Measurements from ENCODE around the gene CLEC2D.
"Not testable (repeated sequence)": the region's sequence is repeated elsewhere in the genome, so short reads cannot be mapped to it uniquely, and the experiment has no call there.

Gene CLEC2D

DNA sequence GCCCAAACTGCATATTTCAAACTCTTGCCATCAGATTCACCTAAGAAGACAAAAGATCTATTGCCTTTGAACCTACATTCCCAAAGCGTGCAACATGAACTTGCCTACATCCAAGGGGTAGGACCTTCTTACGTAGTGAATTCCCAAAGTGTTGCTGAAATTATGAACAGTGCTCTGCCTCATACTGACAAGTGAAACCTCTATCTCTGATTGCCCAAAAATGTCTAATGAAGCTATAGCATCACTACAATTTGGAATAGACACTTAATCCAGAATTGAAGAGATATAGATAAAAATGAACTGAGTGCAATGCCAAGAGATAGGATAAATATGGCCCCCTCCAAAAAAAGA, 31.1 kb downstream of the CLEC2D start:
- no peak for DNase-seq (ENCODE audit: low read depth)
- TF ChIP-seq, protein P1, sequence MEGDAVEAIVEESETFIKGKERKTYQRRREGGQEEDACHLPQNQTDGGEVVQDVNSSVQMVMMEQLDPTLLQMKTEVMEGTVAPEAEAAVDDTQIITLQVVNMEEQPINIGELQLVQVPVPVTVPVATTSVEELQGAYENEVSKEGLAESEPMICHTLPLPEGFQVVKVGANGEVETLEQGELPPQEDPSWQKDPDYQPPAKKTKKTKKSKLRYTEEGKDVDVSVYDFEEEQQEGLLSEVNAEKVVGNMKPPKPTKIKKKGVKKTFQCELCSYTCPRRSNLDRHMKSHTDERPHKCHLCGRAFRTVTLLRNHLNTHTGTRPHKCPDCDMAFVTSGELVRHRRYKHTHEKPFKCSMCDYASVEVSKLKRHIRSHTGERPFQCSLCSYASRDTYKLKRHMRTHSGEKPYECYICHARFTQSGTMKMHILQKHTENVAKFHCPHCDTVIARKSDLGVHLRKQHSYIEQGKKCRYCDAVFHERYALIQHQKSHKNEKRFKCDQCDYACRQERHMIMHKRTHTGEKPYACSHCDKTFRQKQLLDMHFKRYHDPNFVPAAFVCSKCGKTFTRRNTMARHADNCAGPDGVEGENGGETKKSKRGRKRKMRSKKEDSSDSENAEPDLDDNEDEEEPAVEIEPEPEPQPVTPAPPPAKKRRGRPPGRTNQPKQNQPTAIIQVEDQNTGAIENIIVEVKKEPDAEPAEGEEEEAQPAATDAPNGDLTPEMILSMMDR (IDR thresholded peaks at IDR 0.05; ENCODE audit: control insufficient read depth, extremely low read depth, insufficient read depth): no peak
- no peak overlapping the region for H3K4me3 ChIP-seq (ENCODE audit: low read depth, low read length)

DNA sequence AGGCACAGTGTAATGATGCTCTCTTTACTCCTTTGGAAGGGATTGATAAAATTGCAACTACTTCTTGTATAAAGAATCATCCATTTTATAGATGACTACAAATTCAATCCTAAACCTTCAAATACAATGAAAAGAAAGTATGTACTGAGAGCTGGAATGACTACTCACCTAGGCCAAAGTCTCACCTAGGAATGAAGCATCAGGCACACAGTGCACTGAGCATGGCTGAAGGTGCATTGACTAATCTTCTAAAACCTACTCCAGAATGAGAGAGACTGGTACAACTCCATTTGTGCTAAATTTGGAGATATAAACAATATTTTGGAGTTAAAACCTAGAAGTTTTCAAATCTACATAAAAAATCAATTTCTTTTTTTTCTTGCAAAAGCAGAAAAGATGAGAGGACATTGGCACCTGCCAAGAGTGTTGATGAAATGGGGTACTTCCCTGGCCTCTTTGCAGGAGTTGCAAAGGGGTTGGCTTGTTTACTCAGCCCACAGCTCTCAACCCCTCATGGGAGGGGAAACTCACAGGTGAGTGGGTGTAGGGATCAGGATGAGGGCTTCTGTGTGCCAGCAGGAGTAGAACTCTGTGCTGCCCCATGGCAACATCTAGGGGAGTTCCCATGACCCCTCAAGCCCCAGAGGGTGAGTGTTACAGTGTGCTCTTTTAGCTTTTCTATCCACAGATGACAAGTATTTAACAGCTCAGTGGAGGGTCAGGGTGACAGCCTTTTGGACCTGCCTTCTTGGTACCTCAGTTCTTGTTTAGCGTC, 32.1 kb downstream of the CLEC2D start:
- TF ChIP-seq, protein P1 (IDR thresholded peaks at IDR 0.05; ENCODE audit: control insufficient read depth, extremely low read depth, insufficient read depth): no peak

DNA sequence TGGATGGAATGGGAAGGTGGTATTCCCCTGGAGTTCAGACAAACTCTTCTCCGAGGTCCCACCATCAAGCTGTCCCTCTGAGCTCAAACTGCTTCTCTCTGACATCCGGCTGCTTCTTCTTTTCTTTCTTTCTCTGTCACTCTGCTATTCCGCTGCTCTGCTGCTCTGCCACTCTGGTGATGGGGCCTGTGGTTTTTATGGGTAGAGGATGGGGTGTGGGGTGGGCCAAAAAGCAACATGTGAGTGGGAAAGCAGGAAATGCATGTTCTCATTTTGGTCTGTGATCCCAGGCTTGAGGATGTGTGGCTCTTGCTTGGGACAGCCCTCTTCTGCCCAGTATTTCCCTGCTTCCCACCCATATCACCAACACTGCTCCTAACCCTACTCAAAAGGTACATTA, 32.7 kb downstream of the CLEC2D start:
- TF ChIP-seq, protein P1 (IDR thresholded peaks at IDR 0.05; ENCODE audit: control insufficient read depth, extremely low read depth, insufficient read depth): no peak
- no peak overlapping the region for H3K4me3 ChIP-seq (ENCODE audit: low read depth, low read length)

More for the DNA sequence above, 32.1 kb downstream of the CLEC2D start:
- no peak overlapping the region for H3K4me3 ChIP-seq (ENCODE audit: low read depth, low read length)
- no peak for DNase-seq (ENCODE audit: low read depth)

DNA sequence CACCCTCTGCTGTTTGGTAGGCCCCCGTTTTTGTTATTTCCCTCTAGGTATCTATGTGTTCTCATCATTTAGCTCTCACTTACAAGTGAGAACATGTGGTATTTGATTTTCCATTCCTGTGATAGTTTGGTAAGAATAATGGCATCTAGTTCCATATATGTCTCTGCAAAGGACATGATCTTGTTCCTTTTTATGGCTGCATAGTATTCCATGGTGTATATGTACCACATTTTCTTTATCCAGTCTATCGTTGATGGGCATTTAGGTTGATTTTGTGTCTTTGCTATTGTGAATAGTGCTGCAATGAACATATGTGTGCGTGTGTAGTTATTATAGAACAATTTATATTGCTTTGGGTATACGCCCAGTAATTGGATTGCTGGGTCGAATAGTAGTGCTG, 35.0 kb downstream of the CLEC2D start:
- DNase-seq (ENCODE audit: low read depth); H3K4me3 ChIP-seq (ENCODE audit: low read depth, low read length): not testable (repeated sequence)

More for the DNA sequence above, 32.7 kb downstream of the CLEC2D start:
- DNase-seq (ENCODE audit: low read depth): no peak

DNA sequence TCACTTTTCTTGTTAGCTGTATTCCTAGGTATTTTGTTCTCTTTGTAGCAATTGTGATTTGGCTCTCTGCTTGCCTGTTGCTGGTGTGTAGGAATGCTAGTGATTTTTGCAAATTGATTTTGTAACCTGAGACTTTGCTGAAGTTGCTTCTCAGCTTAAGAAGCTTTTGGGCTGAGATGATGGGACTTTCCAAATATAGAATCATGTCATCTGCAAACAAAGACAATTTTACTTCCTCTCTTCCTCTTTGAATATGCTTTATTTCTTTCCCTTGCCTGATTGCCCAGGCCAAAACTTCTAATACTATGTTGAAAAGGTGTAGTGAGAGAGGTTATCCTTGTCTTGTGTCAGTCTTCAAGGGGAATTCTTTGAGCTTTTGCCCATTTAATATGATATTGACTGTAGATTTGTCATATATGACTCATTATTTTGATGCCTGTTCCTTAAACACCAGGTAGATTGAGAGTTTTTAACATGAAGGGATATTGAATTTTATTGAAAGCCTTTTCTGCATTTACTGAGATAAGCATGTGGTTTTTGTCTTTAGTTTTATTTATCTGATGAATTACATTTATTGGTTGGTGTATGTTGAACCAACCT, 36.7 kb downstream of the CLEC2D start:
- no peak for DNase-seq (ENCODE audit: low read depth)
- no peak overlapping the region for H3K4me3 ChIP-seq (ENCODE audit: low read depth, low read length)
- TF ChIP-seq, protein P1 (IDR thresholded peaks at IDR 0.05; ENCODE audit: control insufficient read depth, extremely low read depth, insufficient read depth): no peak

DNA sequence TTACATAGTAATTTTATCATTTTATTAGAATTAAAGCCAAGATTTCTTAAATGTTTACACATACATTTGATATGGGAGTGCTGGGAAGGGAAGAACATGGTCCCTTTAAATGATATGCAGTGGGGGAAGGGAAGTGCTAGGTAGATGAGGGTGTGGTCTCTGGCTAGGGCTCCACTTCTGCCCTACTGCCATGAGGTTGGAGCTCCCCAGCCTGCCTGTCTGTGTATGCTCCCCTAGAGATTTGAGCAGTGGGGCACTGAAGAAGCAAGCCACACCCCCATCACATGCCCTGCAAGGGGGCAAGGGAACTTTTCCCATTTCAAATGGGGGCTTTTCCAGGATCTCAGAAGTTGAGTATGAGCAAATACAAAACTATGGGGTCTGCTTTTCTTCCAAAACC, 37.8 kb downstream of the CLEC2D start:
- TF ChIP-seq, protein P1 (IDR thresholded peaks at IDR 0.05; ENCODE audit: control insufficient read depth, extremely low read depth, insufficient read depth): no peak
- no peak overlapping the region for H3K4me3 ChIP-seq (ENCODE audit: low read depth, low read length)
- DNase-seq (ENCODE audit: low read depth): no peak

DNA sequence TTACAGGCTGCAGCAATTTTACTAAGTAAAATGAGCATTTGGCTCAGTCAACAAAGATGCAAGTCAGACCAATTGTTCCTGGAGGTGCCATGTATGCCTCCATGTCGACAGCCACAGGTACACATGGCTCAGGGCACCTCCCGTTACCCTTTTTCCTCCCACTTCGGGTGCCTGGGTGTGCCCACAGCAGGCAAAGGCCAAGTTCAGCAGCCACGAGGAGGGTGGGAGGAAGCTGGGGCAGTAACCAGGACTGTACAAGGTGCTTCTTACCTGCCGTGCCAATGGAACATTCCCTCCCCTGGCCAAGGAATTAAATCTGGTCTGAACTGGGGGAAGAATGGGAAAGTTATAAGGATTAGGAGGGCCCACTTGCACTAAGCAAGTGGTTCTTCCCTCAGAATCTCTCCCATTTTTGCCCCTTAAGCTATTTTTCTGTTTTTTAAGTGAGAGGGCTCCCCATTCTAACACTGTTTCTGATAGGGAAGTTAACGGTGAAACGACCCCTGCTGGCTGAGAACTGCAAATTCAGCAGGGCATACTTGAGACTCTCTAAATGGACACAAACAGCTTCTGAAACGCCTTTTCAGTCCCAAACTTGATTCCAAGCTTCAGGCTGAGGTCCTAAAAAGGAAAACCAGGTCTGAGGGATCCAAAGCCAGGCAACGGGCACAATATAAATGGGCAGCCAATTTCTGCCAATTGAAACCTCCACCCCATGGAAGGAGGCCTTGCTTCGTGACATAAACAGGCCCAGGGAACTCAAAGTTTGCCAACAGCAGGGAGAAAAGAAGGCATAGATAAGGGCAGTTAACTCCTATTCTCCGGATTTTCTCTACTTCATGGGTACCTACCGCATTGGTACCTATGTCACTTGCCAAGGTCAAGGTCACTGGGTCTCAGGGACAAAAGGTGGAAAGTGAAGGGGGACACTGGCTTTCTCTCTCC, 38.6 kb downstream of the CLEC2D start:
- no peak overlapping the region for H3K4me3 ChIP-seq (ENCODE audit: low read depth, low read length)
- DNase-seq (ENCODE audit: low read depth): peak; percentile 15
- TF ChIP-seq, protein P1 (IDR thresholded peaks at IDR 0.05; ENCODE audit: control insufficient read depth, extremely low read depth, insufficient read depth): peak; percentile 76
